Left lung (tissue), 10 donors: ENCODE measurements around the gene KCNV2. TPM values are rescaled to one million over a fixed set of nuclear protein-coding genes. Genes with fewer than 3 reads are reported as not detected.
A peak's percentile ranks its signal among the peaks of the same experiment; 100 is the strongest.

Experiments
- ATAC-seq: fragments of 200-7000 bp; cut with Tn5 transposase; one replicate; pipeline ENCODE4 v1.9.1; 2020; ENCODE audit warnings: moderate library complexity
- DNase-seq, 4 donors: peaks; one replicate each; pipeline ENCODE4 v3.0.0-alpha.2; 2013 to 2020
- H3K27ac ChIP-seq, 2 donors: fragments of 200-600 bp; sonication (generic) in 1 of 2; one replicate each; pipeline versions ENCODE4 v1.5.0 to v1.8.0; 2020 to 2021
- H3K27me3 ChIP-seq, 2 donors: fragments of 200-600 bp; sonication (generic) in 1 of 2; one replicate each; pipeline versions ENCODE4 v1.5.0 to v1.8.0; 2020 to 2021
- H3K36me3 ChIP-seq, 2 donors: fragments of 200-600 bp; sonication (generic) in 1 of 2; one replicate each; pipeline versions ENCODE4 v1.5.0 to v1.8.0; 2020 to 2021
- H3K4me1 ChIP-seq, 2 donors: fragments of 200-600 bp; one replicate each; pipeline ENCODE4 v1.8.0; 2021
- H3K4me3 ChIP-seq, 2 donors: fragments of 200-600 bp; sonication (generic) in 1 of 2; one replicate each; pipeline versions ENCODE4 v1.5.0 to v1.8.0; 2020 to 2021; ENCODE audit warnings: mild to moderate bottlenecking in 1 of 2
- H3K9me3 ChIP-seq, 2 donors: fragments of 200-600 bp; sonication (generic) in 1 of 2; one replicate each; pipeline versions ENCODE4 v1.5.0 to v1.8.0; 2020 to 2021
- CTCF ChIP-seq, 2 donors: fragments of 200-600 bp; sonication (generic) in 1 of 2; IDR thresholded peaks; one replicate each; pipeline versions ENCODE4 v1.5.0 to v1.8.0; 2021; ENCODE audit warnings: antibody characterized with exemption in 2 of 2
- intact Hi-C, 2 donors: fragments of 100-400 bp; cut with DNase I; formaldehyde crosslinking; loops; one replicate each; pipeline versions ENCODE4 v1.11.2 to v1.14.2; 2022
- polyA plus RNA-seq, 6 donors: library from polyadenylated mRNA; unstranded; fragments of 120-200 nt; gene quantifications; one replicate each; pipeline ENCODE4 v1.2.1, GENCODE V29; 2013; ENCODE audit not compliant: insufficient read length in 6 of 6
- total RNA-seq, 2 donors: library from RNA; stranded (reverse); fragmentation: NEBNext Ultra II Directional; extraction: Animal tissue kit (Norgen Biotek cat#: 25700); gene quantifications; one replicate each; pipeline ENCODE4 v1.2.1, GENCODE V29; 2021
- donor health status: DM: no; HTN: yes; CAD: no.
- donor health status: DM: no; HTN: no; CAD: no.

The KCNV2 gene
- total and polyA plus RNA-seq, 8 donors, result 0.17 to 0.31 (median 0.25) TPM; not detected in 2

- intact Hi-C loops, result no loop called here
- H3K4me3 ChIP-seq, result no peak overlapping the region
- H3K9me3 ChIP-seq, result no peaks in the 10 kb centered on the region
- H3K27ac ChIP-seq, result no peak overlapping the region
- peak in 1 of 4 donors; percentile 18 for DNase-seq
- H3K27me3 ChIP-seq, result no peaks in the 10 kb centered on the region
- ATAC-seq, result no peak
- TF ChIP-seq CTCF (IDR thresholded peaks at IDR 0.05), result no peak
- H3K36me3 ChIP-seq, result peaks cover 0 to 21% of the 10 kb centered on the region in 2 donors
- H3K4me1 ChIP-seq, result no peaks in the 10 kb centered on the region
Observed at GRCh38 chr9:2765250-2765880, 48.1 kb downstream of the KCNV2 start.

- no peak overlapping the region for H3K4me3 ChIP-seq
- H3K4me1 ChIP-seq, result no peaks in the 10 kb centered on the region
- ATAC-seq, result no peak
- no peak overlapping the region for H3K27ac ChIP-seq
- peaks cover 0 to 3% of the 10 kb centered on the region in 2 donors for H3K9me3 ChIP-seq
- H3K27me3 ChIP-seq, result no peaks in the 10 kb centered on the region
- H3K36me3 ChIP-seq, result peaks cover 0 to 47% of the 10 kb centered on the region in 2 donors
- DNase-seq, result no peak
- intact Hi-C loops, result no loop called here
- no peak for TF ChIP-seq CTCF (IDR thresholded peaks at IDR 0.05)
Observed at GRCh38 chr9:2767800-2768677, 50.7 kb downstream of the KCNV2 start.

GRCh38 chr9:2771087-2771486 is 53.8 kb downstream of the KCNV2 start:
- peaks cover 0 to 77% of the 10 kb centered on the region in 2 donors for H3K36me3 ChIP-seq
- no peak for ATAC-seq

GRCh38 chr9:2771661-2772060 is 54.4 kb downstream of the KCNV2 start:
- H3K36me3 ChIP-seq, result peaks cover 0 to 83% of the 10 kb centered on the region in 2 donors
- no peaks in the 10 kb centered on the region for H3K27me3 ChIP-seq
- intact Hi-C loops, result no loop called here
- no peak overlapping the region for H3K4me3 ChIP-seq
- TF ChIP-seq CTCF (IDR thresholded peaks at IDR 0.05), result no peak
- H3K9me3 ChIP-seq, result peaks cover 0 to 33% of the 10 kb centered on the region in 2 donors
- ATAC-seq, result no peak
- no peaks in the 10 kb centered on the region for H3K4me1 ChIP-seq
- DNase-seq, result no peak
- H3K27ac ChIP-seq, result no peak overlapping the region

More at GRCh38 chr9:2771087-2771486, 53.8 kb downstream of the KCNV2 start:
- no peak for DNase-seq
- H3K4me3 ChIP-seq, result no peak overlapping the region
- no peak overlapping the region for H3K27ac ChIP-seq
- H3K27me3 ChIP-seq, result no peaks in the 10 kb centered on the region
- no peak for TF ChIP-seq CTCF (IDR thresholded peaks at IDR 0.05)
- H3K9me3 ChIP-seq, result peaks cover 0 to 31% of the 10 kb centered on the region in 2 donors
- intact Hi-C loops, result no loop called here
- no peaks in the 10 kb centered on the region for H3K4me1 ChIP-seq

GRCh38 chr9:2777454-2777853 is 60.1 kb downstream of the KCNV2 start:
- intact Hi-C loops, result no loop called here
- no peak overlapping the region for H3K27ac ChIP-seq
- H3K36me3 ChIP-seq, result peaks cover 0 to 83% of the 10 kb centered on the region in 2 donors

More at GRCh38 chr9:2777454-2777853, 60.1 kb downstream of the KCNV2 start:
- H3K27me3 ChIP-seq, result no peaks in the 10 kb centered on the region
- H3K9me3 ChIP-seq, result peaks cover 3 to 53% of the 10 kb centered on the region in 2 donors
- DNase-seq (no peak), ATAC-seq (no peak)
- H3K4me3 ChIP-seq, result no peak overlapping the region
- H3K4me1 ChIP-seq, result no peaks in the 10 kb centered on the region
- TF ChIP-seq CTCF (IDR thresholded peaks at IDR 0.05), result no peak
